Tibial nerve (tissue), 3 donors: ENCODE data around the gene PCYOX1L.

Experiments used
- CTCF ChIP-seq, 5 experiments: fragments of 200-600 bp in 3 of 5; fragments of 450-650 bp in 2 of 5; sonication (generic) in 3 of 5; IDR thresholded peaks; one replicate each; pipeline ENCODE4 v1.5.1; 2016 to 2019; ENCODE audit warnings: antibody characterized with exemption in 5 of 5, mild to moderate bottlenecking in 3 of 5, moderate library complexity in 2 of 5
- POLR2A ChIP-seq, 2 donors: fragments of 450-650 bp; IDR thresholded peaks; one replicate each; pipeline ENCODE4 v1.6.1; 2017; ENCODE audit warnings: antibody characterized with exemption in 2 of 2, mild to moderate bottlenecking in 2 of 2, moderate library complexity in 2 of 2

GRCh38 chr5:149379818-149380374 lies 22.1 kb downstream of the PCYOX1L start:
- no peak for TF ChIP-seq CTCF (IDR thresholded peaks at IDR 0.05)
- TF ChIP-seq POLR2A (IDR thresholded peaks at IDR 0.05), result no peak
